ENCODE data around the gene STX19. TPM values are rescaled to one million over a fixed set of nuclear protein-coding genes. Genes with fewer than 3 reads are reported as not detected.

STX19 gene
- total and polyA plus RNA-seq, 9 donors = 0.31 to 0.46 (median 0.35) TPM; not detected in 6

GRCh38 chr3:94019659-94020058 lies 8.7 kb downstream of the STX19 start:
- Histone ChIP-seq H3K27ac (no peak overlapping the region), H3K36me3 (no peaks in the 10 kb centered on the region), H3K4me1 (ENCODE audit: insufficient read depth) (no peaks in the 10 kb centered on the region), H3K4me3 (no peak overlapping the region), H3K27me3 (no peaks in the 10 kb centered on the region), H3K9me3 (no peaks in the 10 kb centered on the region)
- TF ChIP-seq CTCF (IDR thresholded peaks at IDR 0.05) (no peak), POLR2A (IDR thresholded peaks at IDR 0.05) (no peak), EP300 (IDR thresholded peaks at IDR 0.05) (no peak)
- intact Hi-C loops (cut with DNase I) = no loop called here
- 89 to 94% (median 90%) methylated on average over 2 of the region's 2 CpGs for WGBS, 3 donors
- no peak for DNase-seq

- Histone ChIP-seq H3K36me3 (no peaks in the 10 kb centered on the region), H3K4me1 (ENCODE audit: insufficient read depth) (no peaks in the 10 kb centered on the region), H3K27me3 (no peaks in the 10 kb centered on the region), H3K9me3 (no peaks in the 10 kb centered on the region), H3K27ac (no peak overlapping the region), H3K4me3 (no peak overlapping the region)
- TF ChIP-seq EP300 (IDR thresholded peaks at IDR 0.05) (no peak), POLR2A (IDR thresholded peaks at IDR 0.05) (no peak), CTCF (IDR thresholded peaks at IDR 0.05) (no peak)
- DNase-seq = no peak
- intact Hi-C loops (cut with DNase I) = no loop called here
- WGBS, 3 donors = 91 to 96% (median 95%) methylated on average over 1 of the region's 1 CpG
Observed at GRCh38 chr3:94015025-94015424, 13.4 kb downstream of the STX19 start.

- no peak for TF ChIP-seq POLR2A (IDR thresholded peaks at IDR 0.05)
- no peak for TF ChIP-seq EP300 (IDR thresholded peaks at IDR 0.05)
- TF ChIP-seq CTCF (IDR thresholded peaks at IDR 0.05) = no peak
- H3K4me1 ChIP-seq (ENCODE audit: insufficient read depth) = no peaks in the 10 kb centered on the region
- WGBS, 3 donors = 89 to 92% (median 89%) methylated on average over 1 of the region's 1 CpG
- H3K27me3 ChIP-seq = no peaks in the 10 kb centered on the region
- intact Hi-C loops (cut with DNase I) = no loop called here
- no peak overlapping the region for H3K27ac ChIP-seq
- no peaks in the 10 kb centered on the region for H3K36me3 ChIP-seq
- DNase-seq = no peak
- no peak overlapping the region for H3K4me3 ChIP-seq
- H3K9me3 ChIP-seq = no peaks in the 10 kb centered on the region
Observed at GRCh38 chr3:94012185-94012584, 16.2 kb downstream of the STX19 start.

- Histone ChIP-seq H3K4me1 (ENCODE audit: insufficient read depth) (no peaks in the 10 kb centered on the region), H3K36me3 (no peaks in the 10 kb centered on the region), H3K9me3 (no peaks in the 10 kb centered on the region), H3K4me3 (no peak overlapping the region), H3K27ac (no peak overlapping the region), H3K27me3 (no peaks in the 10 kb centered on the region)
- WGBS, 3 donors = 88 to 97% (median 95%) methylated on average over 3 of the region's 3 CpGs
- no peak for DNase-seq
- intact Hi-C loops (cut with DNase I) = no loop called here
- TF ChIP-seq CTCF (IDR thresholded peaks at IDR 0.05) = no peak
- no peak for TF ChIP-seq POLR2A (IDR thresholded peaks at IDR 0.05)
- TF ChIP-seq EP300 (IDR thresholded peaks at IDR 0.05) = no peak
Observed at GRCh38 chr3:94011233-94011711, 17.1 kb downstream of the STX19 start.
